Endothelial cell of umbilical vein (primary cell): ENCODE measurements around the gene SERPINF2. TPM values are rescaled to one million over a fixed set of nuclear protein-coding genes. Genes with fewer than 3 reads are reported as not detected.
A peak's percentile ranks its signal among the peaks of the same experiment; 100 is the strongest.

ENCODE experiments used
- BruUV-seq: library from RNA; stranded (reverse); fragments of 400-500 nt; replicated peaks from 2 replicates; lab custom pipeline; 2021; lab: Mats Ljungman, UMichigan
- CTCF ChIA-PET: fragments of 300-600, 350-600 bp; sonication (Branson Sonifier 250); formaldehyde crosslinking; loops from one replicate; lab custom pipeline; 2021; ENCODE audit warnings: antibody characterized with exemption, inconsistent platforms; lab: Charles Lee
- POLR2A ChIA-PET: fragments of 300-600, 350-600 bp; sonication (Branson Sonifier 250); formaldehyde crosslinking; loops from one replicate; lab custom pipeline; 2021; ENCODE audit warnings: antibody characterized with exemption, inconsistent platforms; lab: Charles Lee
- DNase-seq: peaks from one replicate; pipeline ENCODE4 v3.0.0-alpha.2; 2011; ENCODE audit warnings: low read depth, low spot score
- FAIRE-seq: peaks from 2 replicates; lab custom pipeline; 2011; peaks lifted over from hg19 to GRCh38; lab: Jason Lieb, UNC
- H2AFZ ChIP-seq: 2 replicates; pipeline ENCODE4 v1.6.0; 2012; ENCODE audit warnings: low read depth, low read length, control low read depth, inconsistent platforms
- H3K27ac ChIP-seq: 2 replicates; pipeline ENCODE4 v1.5.1; 2011; ENCODE audit warnings: low read depth, mild to moderate bottlenecking, control low read depth, low read length, moderate library complexity; ENCODE audit not compliant: insufficient read depth
- H3K27me3 ChIP-seq, 2 experiments: 2 replicates each; pipeline versions ENCODE4 v1.6.0 to v1.6.1; 2011; ENCODE audit warnings: low read length in 2 of 2, mixed read lengths in 1 of 2; ENCODE audit not compliant: control insufficient read depth in 2 of 2, insufficient read depth in 2 of 2
- H3K36me3 ChIP-seq, 2 experiments: 2 replicates in 1 of 2; 3 replicates in 1 of 2; pipeline ENCODE4 v1.5.1; 2011; ENCODE audit warnings: low read length in 2 of 2, mild to moderate bottlenecking in 1 of 2, moderate library complexity in 1 of 2; ENCODE audit not compliant: control insufficient read depth in 2 of 2, insufficient read depth in 2 of 2; ENCODE audit errors: extremely low read depth in 1 of 2
- H3K4me1 ChIP-seq: 3 replicates; pipeline ENCODE4 v1.5.1; 2011; ENCODE audit warnings: mild to moderate bottlenecking, low read length; ENCODE audit not compliant: control insufficient read depth, insufficient read depth; ENCODE audit errors: extremely low read depth
- H3K4me2 ChIP-seq: 2 replicates; pipeline ENCODE4 v1.6.1; 2011; ENCODE audit warnings: low read length, control low read depth, mixed read lengths; ENCODE audit not compliant: insufficient read depth
- H3K4me3 ChIP-seq, 3 experiments: fragments of 200-600 bp in 1 of 3; sonication (generic), shearing (Covaris generic) in 1 of 3; replicated peaks in 1 of 3; 2 replicates each; pipeline ENCODE4 v1.5.1; 2011 to 2016; ENCODE audit warnings: control low read depth in 3 of 3, low read length in 3 of 3, mild to moderate bottlenecking in 2 of 3, inconsistent platforms in 1 of 3, low read depth in 1 of 3, moderate library complexity in 1 of 3; ENCODE audit not compliant: insufficient read depth in 1 of 3
- H3K79me2 ChIP-seq: 2 replicates; pipeline ENCODE4 v1.6.0; 2012; ENCODE audit warnings: low read length, inconsistent platforms; ENCODE audit not compliant: control insufficient read depth, insufficient read depth
- H3K9ac ChIP-seq: replicated peaks from 2 replicates; pipeline ENCODE3; 2011; ENCODE audit warnings: low read length, control low read depth; ENCODE audit not compliant: insufficient read depth; ENCODE audit errors: extremely low read depth
- H3K9me1 ChIP-seq: replicated peaks from 3 replicates; pipeline ENCODE4 v1.6.0; 2011; ENCODE audit warnings: mild to moderate bottlenecking, low read length; ENCODE audit not compliant: control insufficient read depth, insufficient read depth; ENCODE audit errors: extremely low read depth
- H3K9me3 ChIP-seq: replicated peaks from 2 replicates; pipeline ENCODE4 v1.5.1; 2012; ENCODE audit warnings: low read length, inconsistent platforms; ENCODE audit not compliant: control insufficient read depth, insufficient read depth
- H4K20me1 ChIP-seq: replicated peaks from 2 replicates; pipeline ENCODE3; 2011; ENCODE audit warnings: mild to moderate bottlenecking, low read length; ENCODE audit not compliant: control insufficient read depth, insufficient read depth; ENCODE audit errors: extremely low read depth
- CTCF ChIP-seq, 2 donors: IDR thresholded peaks; 1 replicate in 1 of 2; 2 replicates in 1 of 2; pipeline ENCODE4 v1.5.1; 2011; ENCODE audit warnings: low read length in 2 of 2, mild to moderate bottlenecking in 2 of 2, moderate library complexity in 2 of 2, control low read depth in 1 of 2, inconsistent platforms in 1 of 2, low read depth in 1 of 2; ENCODE audit not compliant: insufficient read depth in 1 of 2; ENCODE audit errors: extremely low read depth in 1 of 2
- EZH2 ChIP-seq: IDR thresholded peaks from 2 replicates; pipeline ENCODE4 v1.6.1; 2012; ENCODE audit warnings: borderline replicate concordance, low read depth, mild to moderate bottlenecking, moderate library complexity, low read length, inconsistent platforms; ENCODE audit not compliant: severe bottlenecking
- GATA2 ChIP-seq: IDR thresholded peaks from 2 replicates; pipeline ENCODE4 v1.7.0; 2011; ENCODE audit warnings: low read depth, mild to moderate bottlenecking, moderate library complexity, mixed read lengths, low read length; ENCODE audit not compliant: insufficient read length, insufficient read depth
- MAX ChIP-seq: IDR thresholded peaks from 2 replicates; pipeline ENCODE4 v1.6.1; 2011; ENCODE audit not compliant: insufficient read depth, insufficient read length
- POLR2A ChIP-seq: IDR thresholded peaks from 2 replicates; pipeline ENCODE4 v1.6.1; 2012; ENCODE audit warnings: low read depth, mild to moderate bottlenecking, control low read depth, low read length
- POLR2AphosphoS5 ChIP-seq: IDR thresholded peaks from 2 replicates; pipeline ENCODE4 v1.6.1; 2012; ENCODE audit warnings: low read depth, mild to moderate bottlenecking, control low read depth, low read length, moderate library complexity; ENCODE audit not compliant: insufficient read depth
- dilution Hi-C: fragments of 300-500 bp; cut with MboI; formaldehyde crosslinking; loops from one replicate; pipeline ENCODE4 v1.15.0; 2019; ENCODE audit warnings: low sequenced_read_pairs; ENCODE audit not compliant: extremely low pct_ligation_motif_present
- intact Hi-C: fragments of 100-400 bp; cut with micrococcal nuclease; formaldehyde crosslinking; loops from one replicate; pipeline ENCODE4 v1.10.0; 2022
- polyA plus RNA-seq, 4 experiments: library from polyadenylated mRNA; depleted of rRNA in 3 of 4; stranded (reverse) in 3 of 4; unstranded in 1 of 4; fragments of >200 nt; gene quantifications; 2 replicates each; pipeline versions ENCODE4 v1.2.1 to v1.2.3, GENCODE V29; 2011 to 2012; ENCODE audit warnings: missing spikeins in 1 of 4
- total RNA-seq: library from RNA; stranded (reverse); gene quantifications from 2 replicates; pipeline ENCODE4 v1.2.3, GENCODE V29; 2021

SERPINF2 gene
- total and polyA plus RNA-seq, 2 donors (not counting 3 experiments of a cell fraction or from before 2014, with no cell fraction given), result 0.03 TPM; not detected in 1

GRCh38 chr17:1776857-1777256, 34.2 kb downstream of the SERPINF2 start:
- Histone ChIP-seq H3K4me1 (peaks cover 8% of the 10 kb centered on the region), H3K79me2 (no peaks in the 10 kb centered on the region), H3K9me1 (no peaks in the 10 kb centered on the region), H3K27me3 (no peaks in the 10 kb centered on the region), H3K4me2 (no peak overlapping the region), H3K36me3 (no peaks in the 10 kb centered on the region), H3K27ac (no peak overlapping the region), H2AFZ (no peak overlapping the region), H3K4me3 (no peak overlapping the region), H3K9me3 (no peaks in the 10 kb centered on the region), H4K20me1 (no peaks in the 10 kb centered on the region), H3K9ac (no peak overlapping the region)
- FAIRE-seq (no peak), DNase-seq (no peak)
- intact Hi-C loops (no loop called here), dilution Hi-C loops (no loop called here)
- no TSS peak for BruUV-seq
- ChIA-PET POLR2A (no interaction called here), CTCF (interaction anchor here (1.5 kb wide), 1 partner anchor 93 kb away, joined by 3 read pairs; the partner anchor contains the start of gene PRPF8)
- TF ChIP-seq MAX, result no peak
- no peak for TF ChIP-seq EZH2
- no peak for TF ChIP-seq GATA2

GRCh38 chr17:1779571-1780131, 37.0 kb downstream of the SERPINF2 start:
- POLR2A ChIA-PET, result interaction anchor here (0.5 to 1.3 kb wide), 2 partner anchors 57 to 64 kb away, joined by 3 to 4 read pairs; no protein-coding TSS in a partner anchor
- no peak for TF ChIP-seq CTCF (IDR thresholded peaks at IDR 0.05; ENCODE audit: extremely low read depth in 1 of 2, insufficient read depth in 1 of 2, low read depth in 1 of 2, low read length in 2 of 2)
- peak; percentile 45 for TF ChIP-seq POLR2AphosphoS5
- no peak for TF ChIP-seq MAX
- no peak for TF ChIP-seq POLR2A
- BruUV-seq, result no TSS peak
- Histone ChIP-seq H3K4me1 (peaks cover 8% of the 10 kb centered on the region), H4K20me1 (no peaks in the 10 kb centered on the region), H2AFZ (no peak overlapping the region), H3K9me3 (no peaks in the 10 kb centered on the region), H3K9me1 (no peaks in the 10 kb centered on the region), H3K4me2 (peak overlapping the region; percentile 25), H3K9ac (peak overlapping the region; percentile 46), H3K79me2 (no peaks in the 10 kb centered on the region), H3K36me3 (peaks cover 0 to 2% of the 10 kb centered on the region in 2 experiments), H3K27ac (peak overlapping the region; percentile 87), H3K27me3 (no peaks in the 10 kb centered on the region), H3K4me3 (no peak overlapping the region)
- intact Hi-C loops, result no loop called here
- CTCF ChIA-PET, result interaction anchor here (0.9 to 2.7 kb wide), 10 partner anchors 10 to 111 kb away, joined by 3 to 10 read pairs (median 5); partner anchors contain the start of gene WDR81
- dilution Hi-C loops, result no loop called here
- FAIRE-seq, result peak; percentile 91
- peak; percentile 76 for DNase-seq
